Activated effector memory CD4-positive, alpha-beta T cell treated with Interleukin-2 at 50 U/mL for 16 hours (primary cell): ENCODE data around the gene PLPP1.

Experiments
- DNase-seq: peaks from one replicate; pipeline ENCODE4 v3.0.0-alpha.2; 2020

PLPP1 gene

DNA sequence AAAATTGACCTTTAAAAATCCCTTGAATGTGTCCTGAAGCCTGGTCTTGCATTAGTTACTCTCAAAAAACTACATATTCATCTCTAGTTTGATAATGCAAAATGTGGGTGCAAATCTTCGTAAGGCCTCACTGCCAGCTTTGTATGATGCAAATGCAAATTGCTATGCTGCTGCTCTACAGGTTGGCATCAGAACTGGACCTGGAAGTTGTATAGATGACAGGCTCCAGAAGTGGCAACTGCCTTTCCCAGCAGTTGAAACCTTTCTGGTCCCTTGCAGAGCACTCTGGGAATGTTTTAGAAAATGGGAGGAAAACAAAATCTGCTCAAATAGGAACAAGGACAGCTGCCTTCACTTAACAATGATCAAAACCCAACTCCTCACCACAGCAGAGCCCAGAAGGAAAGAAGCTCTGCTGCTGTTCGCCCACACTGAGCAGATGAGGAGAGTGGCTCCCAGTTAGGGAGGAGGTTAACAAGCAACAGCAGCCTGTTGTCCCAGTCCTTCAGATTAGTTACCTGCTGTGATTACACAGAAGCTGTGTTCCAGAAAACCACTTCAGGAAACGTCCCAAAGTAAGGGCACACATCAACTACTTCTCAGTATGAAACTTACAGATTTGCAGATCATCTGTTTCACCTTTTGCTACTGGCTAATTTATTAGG is 93.5 kb downstream of the PLPP1 start:
- no peak for DNase-seq

DNA sequence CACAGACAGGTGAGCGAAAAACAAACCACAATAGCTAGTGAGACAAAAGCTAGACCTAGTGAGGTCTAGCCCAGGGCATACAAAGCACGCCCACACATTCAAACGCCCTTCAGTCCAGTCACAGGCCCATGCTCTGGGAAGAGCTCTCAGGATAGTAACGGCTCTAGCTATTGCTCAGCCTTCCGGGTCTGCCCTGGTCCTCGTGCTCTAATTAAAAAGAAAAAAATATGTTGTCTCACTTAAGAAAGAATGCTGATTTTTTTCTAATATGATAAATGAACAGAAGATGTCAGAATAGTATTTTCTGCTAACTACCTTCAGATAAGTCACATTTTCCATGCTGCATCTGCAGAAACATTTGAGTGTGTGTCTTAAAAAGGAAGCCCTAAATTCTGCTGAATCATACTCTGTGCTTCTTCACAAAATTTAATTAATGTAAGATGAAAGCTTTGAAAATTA is 94.5 kb downstream of the PLPP1 start:
- DNase-seq = no peak

DNA sequence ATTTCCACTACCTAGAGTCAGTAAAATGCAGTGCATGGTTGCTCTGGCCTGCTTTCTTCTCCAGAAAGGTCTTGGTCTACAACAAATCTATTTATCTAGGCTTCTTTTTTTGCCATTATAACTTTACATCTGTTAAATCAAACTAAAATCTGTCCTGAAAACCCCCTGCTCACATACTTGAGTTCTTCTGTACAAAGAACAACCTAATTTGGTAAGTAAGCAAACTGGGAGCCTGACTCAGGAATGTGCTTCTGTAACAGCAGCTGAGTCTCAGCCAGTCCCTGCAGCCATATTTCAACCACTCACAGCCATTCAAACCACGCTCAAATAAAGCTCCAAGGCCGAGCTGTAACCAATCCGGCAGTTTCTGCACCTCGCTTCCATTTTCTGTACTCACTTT is 95.8 kb downstream of the PLPP1 start:
- no peak for DNase-seq

DNA sequence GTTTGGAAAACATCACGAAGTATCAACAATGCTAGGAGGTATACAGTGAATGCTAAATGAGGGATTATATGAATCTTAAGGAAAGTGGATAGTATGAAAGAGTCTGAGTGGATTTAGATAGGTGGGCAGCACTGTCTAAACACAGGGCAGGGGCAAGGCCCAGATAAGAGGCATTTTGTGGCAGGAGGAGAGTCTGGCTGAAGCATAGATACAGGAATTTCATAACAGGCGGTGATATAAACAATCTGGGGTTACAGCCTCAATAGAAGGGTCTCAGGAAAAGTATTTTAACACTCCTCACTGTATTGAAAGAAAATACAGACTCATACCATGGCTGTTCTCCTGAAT is 96.9 kb downstream of the PLPP1 start:
- no peak for DNase-seq

DNA sequence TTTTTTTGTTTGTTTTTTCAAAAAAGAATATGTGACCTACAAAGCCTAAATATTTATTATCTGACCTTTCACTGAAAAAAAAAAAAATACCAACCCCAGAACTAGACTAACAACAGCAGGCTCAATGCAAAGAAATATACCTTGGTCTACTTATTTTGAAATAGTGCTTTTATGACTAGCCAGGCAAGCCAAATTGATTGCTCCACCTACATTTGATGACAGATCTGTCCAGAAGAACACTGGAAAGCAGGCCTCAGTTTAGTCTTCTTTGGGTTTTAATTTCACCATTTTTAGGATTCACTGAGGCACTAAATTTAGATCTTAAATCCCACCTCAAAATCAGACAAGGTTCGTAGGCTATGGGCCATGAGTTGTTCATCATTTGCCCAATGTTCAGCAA is 97.3 kb downstream of the PLPP1 start:
- no peak for DNase-seq

DNA sequence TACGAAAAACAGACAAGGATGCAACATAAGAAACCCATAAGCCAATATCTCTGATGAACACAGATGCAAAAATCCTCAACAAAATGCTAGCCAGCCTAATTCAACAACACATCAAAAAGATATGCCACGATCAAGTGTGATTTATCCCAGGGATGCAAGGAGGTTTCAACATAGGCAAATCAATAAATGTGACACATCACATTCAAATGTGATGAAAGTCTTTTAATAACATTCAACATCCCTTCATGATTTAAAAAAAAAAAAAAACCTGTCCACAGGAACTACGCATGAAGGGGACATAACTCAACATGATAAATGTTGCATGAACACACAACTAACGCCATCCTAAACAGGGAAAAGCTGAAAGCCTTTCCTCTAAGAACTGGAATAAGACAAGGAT is 102.2 kb downstream of the PLPP1 start:
- no peak for DNase-seq

DNA sequence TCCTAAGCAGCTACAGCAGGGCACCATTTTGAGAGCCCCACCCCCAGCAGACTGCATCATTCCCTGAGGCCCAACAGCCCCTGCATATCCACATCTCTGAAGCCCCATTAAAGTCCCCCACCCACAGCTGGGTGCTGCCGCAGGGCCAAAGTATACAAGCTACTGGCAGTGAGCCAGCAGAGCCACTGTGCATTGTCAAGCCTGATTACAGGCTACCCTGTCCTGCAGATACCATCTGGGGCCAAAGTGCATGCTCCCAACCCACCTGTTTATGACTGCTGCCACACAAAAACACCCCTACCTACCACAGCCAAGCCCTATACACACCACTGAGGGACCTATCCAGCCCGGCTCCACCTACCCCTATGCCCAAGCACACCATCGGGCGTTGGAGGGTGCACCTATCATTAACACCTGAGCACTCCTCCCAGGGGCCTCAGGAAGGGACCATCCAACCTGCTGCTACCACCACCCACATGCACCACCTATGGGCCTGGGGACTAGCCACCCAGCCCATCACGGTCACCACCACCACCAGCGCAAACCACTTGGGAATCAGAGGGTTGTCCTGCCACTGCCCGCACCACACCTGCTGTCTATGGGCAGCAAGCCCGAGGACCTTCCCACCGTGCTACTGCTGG is 105.0 kb downstream of the PLPP1 start:
- DNase-seq = no peak

DNA sequence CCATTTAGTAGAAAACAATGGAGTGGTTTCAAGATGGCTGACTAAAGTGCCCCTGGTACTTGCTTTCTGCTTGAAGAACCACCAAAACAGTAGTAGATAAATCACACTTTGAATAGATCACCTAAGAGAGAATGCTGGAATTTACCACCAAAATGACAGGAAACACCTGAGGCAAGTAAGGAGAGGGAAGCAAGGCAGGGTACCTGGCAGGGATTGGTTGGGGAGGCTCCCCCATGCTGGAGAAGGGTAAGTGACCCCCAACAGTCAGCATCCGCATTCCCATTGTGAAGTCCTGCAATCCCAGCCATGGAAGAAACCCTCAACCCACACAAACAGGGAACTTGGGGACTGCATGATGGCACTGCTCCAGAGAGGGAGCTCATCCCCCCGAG is 105.5 kb downstream of the PLPP1 start:
- no peak for DNase-seq

DNA sequence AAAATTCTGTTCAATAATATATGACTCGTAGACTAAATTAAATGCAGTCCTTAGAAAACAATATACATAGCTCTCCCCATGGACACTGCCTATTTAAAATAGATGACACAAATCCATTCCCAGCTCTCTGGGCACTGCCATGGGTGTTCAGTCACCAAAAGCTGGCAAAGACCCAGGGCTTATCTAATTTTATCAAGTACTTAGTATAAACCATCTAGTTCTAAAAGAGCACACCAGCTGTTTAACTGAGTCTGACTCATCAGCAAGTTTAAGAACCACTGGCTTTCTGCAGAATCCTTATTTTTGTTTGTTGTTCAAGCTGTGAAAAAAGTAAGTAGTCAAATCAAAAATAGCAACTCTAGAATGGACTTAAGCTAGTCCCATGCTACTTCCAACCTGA is 107.6 kb downstream of the PLPP1 start:
- DNase-seq = no peak

DNA sequence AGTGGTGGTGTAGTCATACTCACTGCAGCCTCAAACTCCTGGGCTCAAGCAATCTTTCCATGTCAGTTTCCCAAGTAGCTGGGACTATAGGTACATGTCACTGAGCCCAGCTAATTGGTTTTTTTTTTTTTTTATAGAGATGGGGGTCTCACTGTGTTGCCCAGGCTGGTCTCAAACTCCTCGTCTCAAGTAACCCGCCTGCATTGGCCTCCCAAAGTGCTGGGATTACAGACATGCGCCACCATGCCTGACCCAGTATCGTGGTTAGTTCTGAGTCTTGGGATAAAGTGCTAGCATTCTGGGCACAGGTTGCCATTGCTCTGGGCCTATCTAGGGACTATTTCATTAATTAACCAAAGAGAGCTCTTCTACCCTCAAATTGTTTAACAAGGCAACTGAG is 108.3 kb downstream of the PLPP1 start:
- no peak for DNase-seq

DNA sequence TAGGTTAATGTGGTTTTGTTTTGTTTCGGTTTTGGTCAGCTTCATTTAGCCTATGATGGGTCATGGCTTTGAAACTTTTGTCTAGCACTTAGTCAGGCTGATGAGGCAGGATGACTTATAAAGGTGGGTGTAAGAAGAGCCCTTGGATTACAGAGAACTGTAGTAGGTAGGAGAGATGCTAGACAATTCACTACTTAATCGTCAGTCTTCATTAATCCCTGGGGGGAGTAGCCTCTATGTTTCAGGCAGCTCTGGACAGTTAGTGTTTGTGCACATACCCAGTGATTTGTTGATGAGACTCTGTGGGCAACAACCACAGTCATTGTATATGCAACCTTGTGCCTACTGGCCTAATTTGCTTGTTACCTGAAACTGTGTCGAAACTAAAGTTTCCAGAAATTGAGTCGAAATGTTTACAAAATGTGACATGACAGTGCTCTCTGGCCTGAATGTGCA is 113.7 kb downstream of the PLPP1 start:
- DNase-seq = no peak

DNA sequence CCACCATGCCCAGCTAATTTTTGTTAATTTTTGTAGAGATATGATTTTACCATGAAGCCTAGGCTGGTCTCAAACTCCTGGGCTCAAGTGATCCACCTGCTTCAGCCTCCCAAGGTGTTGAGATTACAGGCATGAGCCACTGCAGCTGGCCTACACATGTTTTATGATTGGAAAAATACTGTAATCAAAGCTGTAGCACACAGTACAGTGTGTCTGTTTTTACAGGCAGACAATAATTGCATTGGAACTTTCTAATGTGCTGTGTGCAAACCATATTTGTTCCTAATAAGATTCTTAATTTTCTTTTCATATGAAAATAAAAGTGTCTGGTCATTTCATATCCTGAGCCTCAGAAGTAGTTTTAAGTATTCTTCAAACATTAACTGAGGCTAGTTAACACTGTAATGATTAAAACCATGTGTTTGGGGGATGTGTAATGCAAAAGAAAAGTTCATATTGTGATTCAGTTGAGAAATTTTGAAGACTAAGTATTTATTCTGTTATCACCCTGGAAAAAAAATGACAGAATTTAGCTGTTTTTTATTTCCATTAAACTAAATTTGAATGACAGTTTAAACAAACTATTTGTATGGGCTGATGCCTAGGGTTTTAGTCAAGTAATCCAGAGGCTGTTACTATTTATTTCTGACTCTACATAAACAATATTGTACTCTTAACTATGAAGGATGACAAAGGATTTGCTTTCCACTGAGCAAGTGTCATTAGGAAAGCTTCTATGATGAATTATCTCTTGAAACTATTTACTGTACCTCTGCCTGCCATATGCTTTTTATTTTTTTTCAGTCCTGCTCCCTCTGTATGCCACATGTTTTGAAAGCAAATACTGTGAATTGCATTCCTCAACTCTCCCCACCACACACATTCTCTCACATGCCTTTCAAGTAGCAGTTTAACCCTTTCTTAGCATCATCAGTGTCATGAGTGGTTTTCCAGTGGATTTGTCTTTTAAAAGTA is 115.5 kb downstream of the PLPP1 start:
- DNase-seq = no peak

DNA sequence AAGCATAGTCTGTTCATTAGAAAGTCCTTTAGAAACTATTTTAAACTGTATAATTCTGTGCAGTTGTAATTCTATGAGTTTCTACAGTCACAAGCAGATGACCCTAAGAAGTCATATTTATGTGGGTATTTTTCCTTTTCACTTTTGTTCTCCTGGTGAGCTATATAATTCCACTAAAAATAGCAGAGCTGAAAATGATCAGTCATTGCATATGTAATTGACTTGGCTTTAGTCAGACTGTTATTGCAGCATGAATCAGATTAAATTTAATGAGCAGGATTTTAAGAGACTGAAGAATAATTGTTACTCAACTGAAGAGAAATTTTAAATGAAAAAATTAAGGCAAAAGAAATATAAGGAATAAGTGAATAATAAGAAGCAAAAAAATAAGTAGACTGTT is 118.5 kb downstream of the PLPP1 start:
- DNase-seq = no peak

DNA sequence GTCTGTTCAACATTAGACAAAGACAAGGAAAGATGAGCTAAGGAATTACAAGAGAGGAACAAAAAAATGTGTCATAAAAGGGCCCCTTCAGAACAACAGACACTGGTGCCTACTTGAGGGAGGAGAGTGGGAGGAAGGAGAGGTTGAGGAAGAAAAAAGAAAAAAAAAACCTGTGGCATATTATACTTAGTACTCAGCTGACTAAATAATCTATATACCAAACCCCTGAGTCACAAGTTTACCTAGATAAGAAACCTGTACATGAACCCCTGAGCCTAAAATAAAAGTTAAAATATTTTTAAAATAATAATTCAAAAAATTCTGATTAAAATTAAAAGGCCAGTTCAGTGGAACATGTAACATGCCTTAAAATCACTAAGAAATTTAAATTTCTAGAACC is 119.7 kb downstream of the PLPP1 start:
- no peak for DNase-seq

DNA sequence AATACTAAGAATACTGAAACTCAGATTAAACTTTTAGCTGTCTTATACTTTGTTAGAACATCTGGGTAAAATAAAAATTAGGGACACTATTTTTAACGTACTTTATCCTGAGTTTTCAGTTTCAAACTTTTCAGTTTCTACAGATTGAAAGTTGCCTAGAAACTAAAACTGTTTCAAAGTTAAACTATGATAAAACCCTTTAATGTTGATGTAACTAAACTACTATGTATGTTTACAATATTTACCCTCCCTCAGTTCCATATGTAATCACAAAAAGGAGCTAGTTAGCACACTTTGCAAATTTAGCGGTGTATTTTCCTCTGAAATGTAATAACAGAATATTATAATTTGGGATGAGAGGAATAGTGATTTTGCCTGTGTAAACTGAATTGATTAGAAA is 121.1 kb downstream of the PLPP1 start:
- no peak for DNase-seq

DNA sequence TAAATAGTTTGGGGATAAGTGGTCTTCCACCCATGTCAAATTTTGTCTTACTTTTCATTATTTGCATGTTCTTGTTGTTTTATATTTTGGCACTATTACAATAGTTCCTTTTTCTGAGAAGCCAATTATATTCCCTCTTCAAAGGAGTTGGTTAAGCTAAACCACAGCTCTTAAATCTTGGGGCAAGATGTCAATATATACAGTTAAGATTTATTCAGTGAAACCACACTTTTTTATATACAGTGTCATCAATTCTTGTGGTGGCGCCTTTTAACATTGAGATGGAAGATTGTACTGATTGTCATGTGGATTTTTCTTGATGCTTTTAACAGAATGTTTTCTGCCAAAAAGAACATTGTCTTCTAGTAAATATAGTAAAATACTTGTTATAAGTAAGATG is 122.9 kb downstream of the PLPP1 start:
- DNase-seq = no peak

DNA sequence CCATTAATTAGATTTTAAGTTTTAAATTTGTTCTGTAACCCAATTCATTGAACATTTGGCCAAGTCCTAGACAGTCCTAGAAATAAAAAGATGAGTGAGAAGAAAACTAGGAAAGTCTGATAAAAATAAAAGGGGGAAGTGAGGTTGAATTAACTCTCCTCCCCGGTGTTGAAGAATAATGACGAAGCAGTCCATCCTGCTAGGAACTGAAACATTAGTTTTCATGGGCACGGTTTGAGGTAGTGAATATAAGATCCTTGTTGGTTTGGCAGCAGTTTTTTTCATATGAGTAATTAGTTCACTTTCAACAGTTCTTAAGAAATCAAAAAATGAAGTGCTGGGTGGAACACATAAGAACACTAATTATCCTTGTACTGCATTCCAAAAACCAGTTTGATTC is 123.9 kb downstream of the PLPP1 start:
- DNase-seq = no peak

DNA sequence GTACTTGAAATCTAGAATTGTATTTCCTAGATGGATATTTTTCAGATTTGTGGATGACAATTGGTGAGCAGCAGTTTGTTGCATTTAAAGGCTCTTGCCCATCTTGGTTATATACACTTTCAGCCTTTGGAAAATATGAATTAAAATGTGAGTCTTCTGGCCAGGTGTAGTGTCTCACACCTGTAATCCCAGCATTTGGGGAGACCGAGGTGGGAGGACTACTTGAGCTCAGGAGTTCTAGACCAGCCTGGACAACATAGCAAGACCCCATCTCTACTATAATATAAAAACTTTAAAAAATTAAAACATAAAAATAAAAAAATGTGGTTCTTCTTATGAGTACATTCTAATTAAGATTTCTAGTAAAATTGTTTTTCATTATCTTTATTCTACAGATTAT is 125.0 kb downstream of the PLPP1 start:
- DNase-seq = no peak

DNA sequence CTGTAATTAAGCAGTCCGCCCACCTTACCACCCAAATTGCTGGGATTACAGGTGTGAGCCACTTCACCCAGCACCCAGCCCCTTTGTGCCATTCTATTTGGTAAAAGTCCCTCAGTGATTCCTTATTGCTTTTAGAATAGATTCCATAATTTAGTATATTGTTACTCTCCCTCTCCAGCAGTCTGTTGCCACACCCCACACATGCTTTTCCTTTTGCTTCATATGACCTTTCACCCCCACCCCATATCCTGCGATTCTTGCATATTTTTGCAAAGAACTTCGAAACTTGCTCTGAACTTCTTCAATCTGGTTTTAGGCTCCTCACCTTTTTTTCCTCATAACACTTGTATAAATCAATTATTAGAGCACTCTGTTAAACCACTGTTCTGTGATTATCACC is 126.8 kb downstream of the PLPP1 start:
- no peak for DNase-seq

DNA sequence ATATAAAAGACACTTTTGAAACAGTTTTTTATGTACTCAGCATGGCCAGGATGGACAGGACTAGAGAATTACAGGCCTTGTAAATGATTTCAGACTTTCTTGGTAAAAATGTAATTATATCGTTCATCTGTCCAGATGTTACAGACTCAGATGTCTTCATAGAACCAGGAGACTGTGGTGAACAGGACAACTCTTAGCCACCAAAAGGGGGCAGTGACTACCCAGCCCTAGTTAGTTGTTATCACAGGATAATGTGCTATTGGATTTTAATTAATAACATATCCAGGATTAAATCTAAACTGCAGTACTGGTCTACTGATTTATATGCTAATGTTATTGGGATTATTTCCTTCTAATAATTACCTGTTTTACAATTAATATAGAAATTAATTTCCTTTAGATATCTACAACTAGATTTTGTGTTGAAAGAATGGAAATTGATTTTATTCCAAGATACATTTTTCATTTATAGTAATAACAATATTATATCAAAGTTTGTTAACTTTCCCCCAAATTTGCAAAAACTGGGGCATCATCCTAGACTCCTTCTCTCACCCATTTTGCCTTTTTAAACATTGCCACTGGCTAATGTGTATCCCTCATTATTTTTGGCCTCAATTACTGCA is 127.6 kb downstream of the PLPP1 start:
- no peak for DNase-seq

DNA sequence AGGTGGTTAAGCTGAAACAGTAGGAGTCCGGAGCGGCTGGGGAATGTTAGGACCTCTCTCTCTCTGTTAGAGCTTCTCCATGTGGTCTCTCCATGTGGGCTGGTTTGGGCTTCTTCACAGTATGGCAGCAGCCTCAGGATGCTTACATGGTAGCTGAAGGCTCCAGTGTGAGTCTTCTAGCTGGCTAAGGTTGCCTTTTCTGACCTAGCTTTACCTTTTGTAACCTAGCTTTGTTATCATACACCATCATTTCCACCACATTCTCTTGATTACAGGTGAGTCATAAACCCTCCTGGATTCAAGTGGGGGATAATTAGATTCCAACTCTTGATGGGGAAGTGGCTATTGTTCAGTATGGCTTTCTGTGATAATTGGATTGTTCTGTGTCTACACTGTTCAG is 128.5 kb downstream of the PLPP1 start:
- no peak for DNase-seq

DNA sequence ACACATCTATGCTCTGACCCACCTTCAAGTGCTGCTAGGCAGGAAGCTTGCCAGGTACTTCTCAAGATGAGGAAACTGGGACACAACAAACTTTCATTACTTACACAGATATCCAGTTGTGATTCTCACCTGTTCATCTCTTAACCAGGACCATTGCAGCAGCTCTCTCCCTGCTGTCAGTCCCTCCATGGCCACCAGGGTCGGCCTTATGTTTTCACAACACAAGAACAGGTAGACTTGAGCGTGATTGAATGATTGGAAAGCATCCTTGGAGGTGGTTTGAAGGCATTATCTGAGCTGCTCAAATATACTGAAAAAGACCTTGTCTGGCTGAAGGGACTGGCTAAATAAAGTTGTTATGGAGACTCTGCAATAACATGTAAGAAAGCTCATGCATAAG is 132.6 kb downstream of the PLPP1 start:
- no peak for DNase-seq

DNA sequence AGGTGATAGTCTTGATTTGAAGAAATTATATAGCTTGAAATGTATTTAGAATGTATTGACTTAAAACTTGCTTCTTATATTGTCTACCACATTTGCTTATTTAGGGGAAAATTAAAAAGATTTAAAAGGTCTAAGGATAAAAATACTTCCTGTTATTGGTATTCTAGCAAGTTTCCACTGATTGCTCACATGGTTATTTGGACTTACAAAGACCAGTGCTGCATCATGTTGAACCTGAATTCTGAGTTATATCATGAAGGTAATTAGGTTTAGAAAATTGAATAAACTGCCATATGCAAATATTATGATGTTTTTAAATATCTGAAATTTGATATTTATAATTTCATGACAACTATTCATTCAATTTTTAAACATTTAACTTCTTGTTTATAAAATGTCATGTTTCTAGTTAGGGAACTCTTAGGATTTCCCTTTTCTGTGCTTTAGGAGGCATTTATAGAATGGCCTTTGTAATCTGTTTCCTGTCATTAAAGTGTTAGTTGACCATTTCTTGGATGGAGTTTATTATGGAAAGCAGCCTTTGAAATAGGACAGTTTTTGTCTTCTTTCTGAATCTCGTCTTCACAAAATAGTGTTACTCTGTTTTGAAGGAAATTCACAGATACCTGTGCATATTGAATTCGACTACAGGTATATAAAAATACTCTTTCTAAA is 141.1 kb downstream of the PLPP1 start:
- DNase-seq = no peak
